ENCODE measurements around the gene RTKN.

Gene RTKN

DNA sequence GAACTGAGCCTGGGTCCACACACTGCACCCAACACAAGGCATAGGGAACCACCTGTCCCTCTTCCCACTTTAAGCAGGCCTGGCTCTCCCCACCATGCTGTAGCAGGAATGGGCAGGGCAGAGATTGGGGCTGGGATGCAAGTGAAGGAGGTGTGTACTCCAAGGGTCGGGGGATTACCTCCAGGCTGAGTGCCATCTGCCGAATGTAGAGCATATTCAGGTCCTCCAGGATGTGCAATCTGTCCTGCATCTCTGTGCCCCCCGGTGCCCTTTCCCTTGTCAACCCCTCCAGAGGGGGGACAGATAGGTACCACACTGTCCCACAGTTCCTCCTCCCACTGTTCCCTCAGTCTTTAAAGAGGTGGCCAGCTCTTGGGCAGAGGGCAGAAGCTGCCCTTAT lies 2.4 kb downstream of the RTKN start:
- no peaks in the 10 kb centered on the region for H3K27me3 ChIP-seq (ENCODE audit: low read length)
- no peaks in the 10 kb centered on the region for H4K20me1 ChIP-seq (ENCODE audit: low read depth, low read length)
- no peaks in the 10 kb centered on the region for H3K9me2 ChIP-seq (replicated peaks; ENCODE audit: insufficient read depth, low read length)
- no peaks in the 10 kb centered on the region for H3K79me2 ChIP-seq (ENCODE audit: insufficient read depth, low read length)
- no peak overlapping the region for H2AFZ ChIP-seq (ENCODE audit: low read depth, low read length, severe bottlenecking)
- no peak overlapping the region for H3K4me3 ChIP-seq (ENCODE audit: insufficient read depth, low read length, poor library complexity, severe bottlenecking)
- no peak overlapping the region for H3K4me2 ChIP-seq (ENCODE audit: low read depth, low read length, poor library complexity, severe bottlenecking)
- H3F3A ChIP-seq (ENCODE audit: insufficient read depth) = no peaks in the 10 kb centered on the region
- no peak overlapping the region for H3K9ac ChIP-seq (ENCODE audit: low read length)
- no peaks in the 10 kb centered on the region for H3K9me3 ChIP-seq (ENCODE audit: insufficient read depth, low read length)
- TF ChIP-seq, protein P1, sequence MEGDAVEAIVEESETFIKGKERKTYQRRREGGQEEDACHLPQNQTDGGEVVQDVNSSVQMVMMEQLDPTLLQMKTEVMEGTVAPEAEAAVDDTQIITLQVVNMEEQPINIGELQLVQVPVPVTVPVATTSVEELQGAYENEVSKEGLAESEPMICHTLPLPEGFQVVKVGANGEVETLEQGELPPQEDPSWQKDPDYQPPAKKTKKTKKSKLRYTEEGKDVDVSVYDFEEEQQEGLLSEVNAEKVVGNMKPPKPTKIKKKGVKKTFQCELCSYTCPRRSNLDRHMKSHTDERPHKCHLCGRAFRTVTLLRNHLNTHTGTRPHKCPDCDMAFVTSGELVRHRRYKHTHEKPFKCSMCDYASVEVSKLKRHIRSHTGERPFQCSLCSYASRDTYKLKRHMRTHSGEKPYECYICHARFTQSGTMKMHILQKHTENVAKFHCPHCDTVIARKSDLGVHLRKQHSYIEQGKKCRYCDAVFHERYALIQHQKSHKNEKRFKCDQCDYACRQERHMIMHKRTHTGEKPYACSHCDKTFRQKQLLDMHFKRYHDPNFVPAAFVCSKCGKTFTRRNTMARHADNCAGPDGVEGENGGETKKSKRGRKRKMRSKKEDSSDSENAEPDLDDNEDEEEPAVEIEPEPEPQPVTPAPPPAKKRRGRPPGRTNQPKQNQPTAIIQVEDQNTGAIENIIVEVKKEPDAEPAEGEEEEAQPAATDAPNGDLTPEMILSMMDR (IDR thresholded peaks at IDR 0.05; ENCODE audit: insufficient read depth, low read length, poor library complexity, severe bottlenecking) = no peak
- no peak for TF ChIP-seq EZH2phosphoT487 (conservative IDR thresholded peaks at IDR 0.05; ENCODE audit: low read length)
- H3K36me3 ChIP-seq (ENCODE audit: low read length) = no peaks in the 10 kb centered on the region
- no peak overlapping the region for H3K27ac ChIP-seq (ENCODE audit: low read depth, low read length)

DNA sequence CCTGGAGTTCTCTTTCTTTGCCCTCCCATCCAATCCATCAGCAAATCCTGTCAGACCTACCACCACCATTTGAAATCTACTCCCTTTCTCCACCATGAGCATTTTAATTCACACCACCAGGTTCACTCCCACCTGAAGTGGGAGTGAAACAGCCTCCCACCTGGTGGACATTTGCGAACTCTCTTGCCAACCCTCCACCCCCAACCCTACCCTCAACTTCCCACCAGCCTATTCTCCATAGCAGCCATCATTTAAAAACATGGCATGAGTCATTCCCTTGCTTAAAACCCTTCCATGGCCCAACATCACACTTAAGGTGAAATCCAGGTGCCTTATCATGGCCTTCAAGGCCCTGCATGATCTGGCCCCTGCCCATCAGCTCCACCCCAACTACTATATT lies 3.5 kb downstream of the RTKN start:
- no peaks in the 10 kb centered on the region for H3K36me3 ChIP-seq (ENCODE audit: low read length)
- no peaks in the 10 kb centered on the region for H3K79me2 ChIP-seq (ENCODE audit: insufficient read depth, low read length)
- no peaks in the 10 kb centered on the region for H3K9me2 ChIP-seq (replicated peaks; ENCODE audit: insufficient read depth, low read length)
- no peaks in the 10 kb centered on the region for H3K27me3 ChIP-seq (ENCODE audit: low read length)
- H2AFZ ChIP-seq (ENCODE audit: low read depth, low read length, severe bottlenecking) = no peak overlapping the region
- no peak overlapping the region for H3K4me3 ChIP-seq (ENCODE audit: insufficient read depth, low read length, poor library complexity, severe bottlenecking)
- no peak overlapping the region for H3K4me2 ChIP-seq (ENCODE audit: low read depth, low read length, poor library complexity, severe bottlenecking)
- H3K9me3 ChIP-seq (ENCODE audit: insufficient read depth, low read length) = no peaks in the 10 kb centered on the region
- no peaks in the 10 kb centered on the region for H4K20me1 ChIP-seq (ENCODE audit: low read depth, low read length)
- TF ChIP-seq, protein P1 (IDR thresholded peaks at IDR 0.05; ENCODE audit: insufficient read depth, low read length, poor library complexity, severe bottlenecking) = no peak
- no peak for TF ChIP-seq EZH2phosphoT487 (conservative IDR thresholded peaks at IDR 0.05; ENCODE audit: low read length)
- H3K27ac ChIP-seq (ENCODE audit: low read depth, low read length) = no peak overlapping the region
- no peak overlapping the region for H3K9ac ChIP-seq (ENCODE audit: low read length)
- H3F3A ChIP-seq (ENCODE audit: insufficient read depth) = no peaks in the 10 kb centered on the region

- no peak overlapping the region for H3K4me3 ChIP-seq (ENCODE audit: insufficient read depth, low read length, poor library complexity, severe bottlenecking)
- H4K20me1 ChIP-seq (ENCODE audit: low read depth, low read length) = no peaks in the 10 kb centered on the region
- H3F3A ChIP-seq (ENCODE audit: insufficient read depth) = no peaks in the 10 kb centered on the region
- no peak overlapping the region for H3K27ac ChIP-seq (ENCODE audit: low read depth, low read length)
- no peaks in the 10 kb centered on the region for H3K9me3 ChIP-seq (ENCODE audit: insufficient read depth, low read length)
- no peak overlapping the region for H2AFZ ChIP-seq (ENCODE audit: low read depth, low read length, severe bottlenecking)
- H3K9ac ChIP-seq (ENCODE audit: low read length) = no peak overlapping the region
- H3K4me2 ChIP-seq (ENCODE audit: low read depth, low read length, poor library complexity, severe bottlenecking) = no peak overlapping the region
- no peak for TF ChIP-seq EZH2phosphoT487 (conservative IDR thresholded peaks at IDR 0.05; ENCODE audit: low read length)
- TF ChIP-seq, protein P1 (IDR thresholded peaks at IDR 0.05; ENCODE audit: insufficient read depth, low read length, poor library complexity, severe bottlenecking) = no peak
- no peaks in the 10 kb centered on the region for H3K9me2 ChIP-seq (replicated peaks; ENCODE audit: insufficient read depth, low read length)
- H3K27me3 ChIP-seq (ENCODE audit: low read length) = no peaks in the 10 kb centered on the region
- no peaks in the 10 kb centered on the region for H3K36me3 ChIP-seq (ENCODE audit: low read length)
- H3K79me2 ChIP-seq (ENCODE audit: insufficient read depth, low read length) = no peaks in the 10 kb centered on the region
Measured at GRCh38 chr2:74436848-74437695, 4.7 kb downstream of the RTKN start.

Measured in SU-DHL-6 (cell line).